B cell (primary cell): ENCODE data around the gene LIMD2. TPM values are rescaled to one million over a fixed set of nuclear protein-coding genes. Genes with fewer than 3 reads are reported as not detected.

Experiments
- ATAC-seq: fragments of 200-7000 bp; cut with Tn5 transposase; one replicate; pipeline ENCODE4 v1.10.0; 2021; ENCODE audit warnings: low read depth, mild to moderate bottlenecking, moderate number of reproducible peaks, moderate library complexity
- CTCF ChIA-PET: fragments of 350-600 bp; sonication (Branson Sonifier 250); formaldehyde crosslinking; loops from one replicate; lab custom pipeline; 2021; ENCODE audit warnings: antibody characterized with exemption, inconsistent platforms; lab: Charles Lee
- POLR2A ChIA-PET: fragments of 350-600 bp; sonication (Branson Sonifier 250); formaldehyde crosslinking; loops from one replicate; lab custom pipeline; 2021; ENCODE audit warnings: antibody characterized with exemption; lab: Charles Lee
- DNase-seq: peaks from one replicate; pipeline ENCODE4 v3.0.0; 2013
- H2AFZ ChIP-seq: 2 replicates; pipeline ENCODE4 v1.6.1; 2012; ENCODE audit warnings: mild to moderate bottlenecking, low read depth, low read length; ENCODE audit not compliant: insufficient read depth, poor library complexity, severe bottlenecking
- H3K27ac ChIP-seq, 2 donors: 1 replicate in 1 of 2; 2 replicates in 1 of 2; pipeline ENCODE4 v1.5.1; 2012 to 2013; ENCODE audit warnings: low read length in 2 of 2, mild to moderate bottlenecking in 2 of 2, moderate library complexity in 1 of 2
- H3K27me3 ChIP-seq, 4 experiments: fragments of 200-600 bp in 1 of 4; sonication (generic) in 1 of 4; replicated peaks in 1 of 4; 1 replicate in 2 of 4; 2 replicates in 2 of 4; pipeline versions ENCODE4 v1.6.1 to v1.7.0; 2013 to 2016; ENCODE audit warnings: low read length in 3 of 4, mild to moderate bottlenecking in 2 of 4, mixed read lengths in 1 of 4, moderate library complexity in 1 of 4; ENCODE audit not compliant: insufficient read depth in 4 of 4, control insufficient read depth in 3 of 4; ENCODE audit errors: control extremely low read depth in 1 of 4
- H3K36me3 ChIP-seq, 2 experiments: replicated peaks in 1 of 2; 1 replicate in 1 of 2; 2 replicates in 1 of 2; pipeline versions ENCODE4 v1.6.1 to v1.7.1; 2013; ENCODE audit warnings: low read length in 1 of 2; ENCODE audit not compliant: insufficient read depth in 2 of 2, control insufficient read depth in 1 of 2; ENCODE audit errors: control extremely low read depth in 1 of 2, extremely low read depth in 1 of 2
- H3K4me1 ChIP-seq, 2 donors: fragments of 200-600 bp in 1 of 2; sonication (generic) in 1 of 2; 1 replicate in 1 of 2; 2 replicates in 1 of 2; pipeline versions ENCODE4 v1.5.1 to v1.6.1; 2013 to 2017; ENCODE audit warnings: low read length in 2 of 2; ENCODE audit not compliant: control insufficient read depth in 2 of 2, insufficient read depth in 2 of 2
- H3K4me2 ChIP-seq: replicated peaks from 2 replicates; pipeline ENCODE3; 2012; ENCODE audit warnings: mild to moderate bottlenecking, low read depth, low read length; ENCODE audit not compliant: poor library complexity, severe bottlenecking
- H3K4me3 ChIP-seq, 5 experiments: fragments of 200-600 bp in 1 of 5; sonication (generic) in 1 of 5; 1 replicate in 3 of 5; 2 replicates in 2 of 5; pipeline versions ENCODE4 v1.5.1 to v1.7.0; 2011 to 2016; ENCODE audit warnings: low read length in 4 of 5, mild to moderate bottlenecking in 4 of 5, low read depth in 2 of 5, control low read depth in 1 of 5, moderate library complexity in 1 of 5; ENCODE audit not compliant: insufficient read depth in 1 of 5; ENCODE audit errors: control extremely low read depth in 1 of 5, extremely low read depth in 1 of 5
- H3K79me2 ChIP-seq: fragments of 200-600 bp; sonication (generic); one replicate; pipeline ENCODE4 v1.6.0; 2016; ENCODE audit warnings: low read length; ENCODE audit not compliant: control insufficient read depth, insufficient read depth
- H3K9ac ChIP-seq: fragments of 200-600 bp; sonication (generic); 2 replicates; pipeline ENCODE4 v1.6.1; 2017; ENCODE audit warnings: mild to moderate bottlenecking, low read length, moderate library complexity
- H3K9me3 ChIP-seq, 3 donors: one replicate each; pipeline versions ENCODE4 v1.6.1 to v1.7.1; 2013; ENCODE audit warnings: low read length in 2 of 3; ENCODE audit not compliant: control insufficient read depth in 2 of 3, insufficient read depth in 1 of 3; ENCODE audit errors: control extremely low read depth in 1 of 3
- H4K20me1 ChIP-seq: 2 replicates; pipeline ENCODE4 v1.6.0; 2012; ENCODE audit warnings: mild to moderate bottlenecking, low read length; ENCODE audit not compliant: insufficient read depth, control insufficient read depth, poor library complexity, severe bottlenecking
- H3K27ac Mint-ChIP-seq: one replicate; pipeline ENCODE4 v1.8.0; 2021; ENCODE audit warnings: mixed read lengths
- H3K27me3 Mint-ChIP-seq: one replicate; pipeline ENCODE4 v1.8.0; 2021; ENCODE audit warnings: mixed read lengths
- H3K4me1 Mint-ChIP-seq: one replicate; pipeline ENCODE4 v1.8.0; 2021; ENCODE audit warnings: mixed read lengths
- H3K4me3 Mint-ChIP-seq: one replicate; pipeline ENCODE4 v1.8.0; 2021; ENCODE audit warnings: mixed read lengths
- H3K9me3 Mint-ChIP-seq: one replicate; pipeline ENCODE4 v1.8.0; 2022; ENCODE audit warnings: mixed read lengths; ENCODE audit not compliant: insufficient read depth
- EZH2 ChIP-seq: IDR thresholded peaks from 2 replicates; pipeline ENCODE4 v1.6.1; 2012; ENCODE audit warnings: borderline replicate concordance, low read depth, mild to moderate bottlenecking, moderate library complexity, low read length; ENCODE audit not compliant: insufficient read depth, poor library complexity, severe bottlenecking
- WGBS: methylation state at CpG from one replicate; pipeline ENCODE4 v1.1.5; 2013; ENCODE audit warnings: missing lambda C conversion rate; ENCODE audit not compliant: insufficient coverage; 5-methylcytosine and 5-hydroxymethylcytosine counted together
- intact Hi-C: fragments of 100-400 bp; cut with micrococcal nuclease; formaldehyde crosslinking; loops from one replicate; pipeline ENCODE4 v1.10.0; 2022
- polyA plus RNA-seq: library from polyadenylated mRNA; depleted of rRNA; stranded (reverse); fragments of >200 nt; gene quantifications from 2 replicates; pipeline ENCODE4 v1.2.3, GENCODE V29; 2012
- total RNA-seq, 2 donors: library from RNA; stranded (reverse); fragments of 120-200 nt in 1 of 2; gene quantifications; 1 replicate in 1 of 2; 2 replicates in 1 of 2; pipeline versions ENCODE4 v1.2.3 to v1.2.4, GENCODE V29; 2013 to 2022
- TF ChIP-seq, protein P1 (sequence below): fragments of 200-600 bp; IDR thresholded peaks from one replicate; pipeline ENCODE4 v1.8.0; 2022; ENCODE audit warnings: antibody characterized with exemption, mild to moderate bottlenecking

Gene LIMD2
- total and polyA plus RNA-seq, 2 donors (not counting 1 experiment from before 2014, with no cell fraction given): 587 to 1,396 TPM

DNA sequence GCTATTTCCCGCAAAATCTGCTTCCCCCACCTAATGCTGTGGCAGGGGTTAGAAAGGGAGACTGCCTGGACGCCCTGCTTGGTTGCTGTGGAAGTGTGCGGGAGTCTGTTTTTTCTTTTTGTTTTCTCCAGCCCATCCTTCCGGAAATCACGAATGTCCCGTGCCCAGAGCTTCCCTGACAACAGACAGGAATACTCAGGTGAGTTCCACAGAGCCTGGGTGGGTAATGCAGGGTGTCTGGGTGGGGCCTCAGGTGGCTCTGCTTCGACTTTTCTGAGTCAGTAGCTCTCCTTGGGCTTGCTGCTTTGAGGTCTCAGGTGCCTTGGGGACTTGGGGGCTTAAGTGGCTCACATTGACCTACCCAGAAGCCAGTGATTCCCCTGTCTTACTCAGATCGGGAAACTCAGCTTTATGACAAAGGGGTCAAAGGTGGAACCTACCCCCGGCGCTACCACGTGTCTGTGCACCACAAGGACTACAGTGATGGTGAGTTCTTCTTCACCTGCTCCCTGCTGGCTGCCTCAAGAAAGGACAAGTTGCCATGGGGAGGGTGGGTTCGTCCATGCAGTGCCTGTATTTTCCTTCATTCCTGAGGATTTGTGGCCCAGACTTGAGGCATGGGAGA lies 11.4 kb downstream of the LIMD2 start:
- Mint-ChIP-seq H3K4me1 (peaks cover 9% of the 10 kb centered on the region), H3K4me3 (no peak overlapping the region), H3K27ac (no peak overlapping the region), H3K27me3 (no peaks in the 10 kb centered on the region), H3K9me3 (no peaks in the 10 kb centered on the region)
- Histone ChIP-seq H3K27me3 (no peaks in the 10 kb centered on the region), H3K27ac (no peak overlapping the region), H4K20me1 (no peaks in the 10 kb centered on the region), H3K9me3 (no peaks in the 10 kb centered on the region), H3K79me2 (peaks cover 10% of the 10 kb centered on the region), H3K4me3 (no peak overlapping the region), H3K4me1 (peaks cover 0 to 4% of the 10 kb centered on the region in 2 donors), H2AFZ (no peak overlapping the region), H3K9ac (no peak overlapping the region), H3K36me3 (peaks cover 1 to 65% of the 10 kb centered on the region in 2 experiments), H3K4me2 (no peak overlapping the region)
- POLR2A ChIA-PET: no interaction called here
- DNase-seq: no peak
- intact Hi-C loops: no loop called here
- no peak for TF ChIP-seq EZH2
- TF ChIP-seq, protein P1, sequence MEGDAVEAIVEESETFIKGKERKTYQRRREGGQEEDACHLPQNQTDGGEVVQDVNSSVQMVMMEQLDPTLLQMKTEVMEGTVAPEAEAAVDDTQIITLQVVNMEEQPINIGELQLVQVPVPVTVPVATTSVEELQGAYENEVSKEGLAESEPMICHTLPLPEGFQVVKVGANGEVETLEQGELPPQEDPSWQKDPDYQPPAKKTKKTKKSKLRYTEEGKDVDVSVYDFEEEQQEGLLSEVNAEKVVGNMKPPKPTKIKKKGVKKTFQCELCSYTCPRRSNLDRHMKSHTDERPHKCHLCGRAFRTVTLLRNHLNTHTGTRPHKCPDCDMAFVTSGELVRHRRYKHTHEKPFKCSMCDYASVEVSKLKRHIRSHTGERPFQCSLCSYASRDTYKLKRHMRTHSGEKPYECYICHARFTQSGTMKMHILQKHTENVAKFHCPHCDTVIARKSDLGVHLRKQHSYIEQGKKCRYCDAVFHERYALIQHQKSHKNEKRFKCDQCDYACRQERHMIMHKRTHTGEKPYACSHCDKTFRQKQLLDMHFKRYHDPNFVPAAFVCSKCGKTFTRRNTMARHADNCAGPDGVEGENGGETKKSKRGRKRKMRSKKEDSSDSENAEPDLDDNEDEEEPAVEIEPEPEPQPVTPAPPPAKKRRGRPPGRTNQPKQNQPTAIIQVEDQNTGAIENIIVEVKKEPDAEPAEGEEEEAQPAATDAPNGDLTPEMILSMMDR: no peak
- 80% methylated on average over 10 of the region's 12 CpGs for WGBS
- no peak for ATAC-seq
- CTCF ChIA-PET: no interaction called here

- Mint-ChIP-seq H3K9me3 (no peaks in the 10 kb centered on the region), H3K27ac (peak overlapping the region; percentile 17), H3K4me1 (no peaks in the 10 kb centered on the region), H3K4me3 (no peak overlapping the region), H3K27me3 (no peaks in the 10 kb centered on the region)
- H3K79me2 ChIP-seq: peaks cover 13% of the 10 kb centered on the region
- intact Hi-C loops: no loop called here
- H3K4me3 ChIP-seq: no peak overlapping the region
- H3K27ac ChIP-seq: no peak overlapping the region
- H3K9ac ChIP-seq: no peak overlapping the region
- no peak overlapping the region for H2AFZ ChIP-seq
- WGBS: 60% methylated on average over 1 of the region's 3 CpGs
- H3K4me2 ChIP-seq: no peak overlapping the region
- no peaks in the 10 kb centered on the region for H3K27me3 ChIP-seq
- no peak for DNase-seq
- no peaks in the 10 kb centered on the region for H3K4me1 ChIP-seq
- H3K9me3 ChIP-seq: peaks cover 0 to 5% (median 0%) of the 10 kb centered on the region in 3 donors
- peaks cover 6 to 74% of the 10 kb centered on the region in 2 experiments for H3K36me3 ChIP-seq
- POLR2A ChIA-PET: no interaction called here
- ATAC-seq: no peak
- H4K20me1 ChIP-seq: no peaks in the 10 kb centered on the region
- CTCF ChIA-PET: no interaction called here
- TF ChIP-seq, protein P1: no peak
- no peak for TF ChIP-seq EZH2
These were observed 13.7 kb downstream of the LIMD2 start for GRCh38 chr17:63686138-63686685.
